ENCODE results near the gene MPHOSPH9. TPM values are rescaled to one million over a fixed set of nuclear protein-coding genes. Genes with fewer than 3 reads are reported as not detected.

The MPHOSPH9 gene
- total RNA-seq, 4 donors from 2014 or later, result 14.2 to 25.3 (median 15.1) TPM

Small RNA genes lying within 50 kb of the gene (small RNA-seq; reads per million reads assigned to genes)
- 0.17 to 0.19 (median 0.17) reads per million in 3 donors for gene RNA5SP375

Other genes with a start within 250 kb of the MPHOSPH9 start
- 10 to 100 TPM; 10.4 to 24.4 (median 13.3) TPM for gene PITPNM2, start 82.1 kb downstream of the MPHOSPH9 start, total RNA-seq
- 10 to 100 TPM in 1 of 4 donors, 1 to 10 TPM in 3; 7.9 to 13.7 (median 9.2) TPM for gene MTRFR, start 295 bp upstream of the MPHOSPH9 start, total RNA-seq
- gene CDK2AP1, start 38.7 kb upstream of the MPHOSPH9 start, total RNA-seq, result 100 to 1,000 TPM in 3 of 4 donors, 10 to 100 TPM in 1; 96.1 to 173 (median 128) TPM
- gene SBNO1, start 131.7 kb upstream of the MPHOSPH9 start, total RNA-seq, result 10 to 100 TPM; 26.7 to 31.8 (median 29.9) TPM
- gene KMT5A, start 151.0 kb upstream of the MPHOSPH9 start, total RNA-seq, result 100 to 1,000 TPM in 1 of 4 donors, 10 to 100 TPM in 3; 49.4 to 106 (median 70.2) TPM
- 1 to 10 TPM; 5.4 to 7.6 (median 5.8) TPM for gene RILPL2, start 203.5 kb upstream of the MPHOSPH9 start, total RNA-seq
- gene SNRNP35, start 225.0 kb upstream of the MPHOSPH9 start, total RNA-seq, result 10 to 100 TPM; 11.6 to 27.4 (median 17.0) TPM